ENCODE measurements around the gene TENM3. TPM values are rescaled to one million over a fixed set of nuclear protein-coding genes. Genes with fewer than 3 reads are reported as not detected.

Gene TENM3
- total and polyA plus RNA-seq, 4 donors = 0.05 to 5.5 (median 1.1) TPM; not detected in 1

DNA sequence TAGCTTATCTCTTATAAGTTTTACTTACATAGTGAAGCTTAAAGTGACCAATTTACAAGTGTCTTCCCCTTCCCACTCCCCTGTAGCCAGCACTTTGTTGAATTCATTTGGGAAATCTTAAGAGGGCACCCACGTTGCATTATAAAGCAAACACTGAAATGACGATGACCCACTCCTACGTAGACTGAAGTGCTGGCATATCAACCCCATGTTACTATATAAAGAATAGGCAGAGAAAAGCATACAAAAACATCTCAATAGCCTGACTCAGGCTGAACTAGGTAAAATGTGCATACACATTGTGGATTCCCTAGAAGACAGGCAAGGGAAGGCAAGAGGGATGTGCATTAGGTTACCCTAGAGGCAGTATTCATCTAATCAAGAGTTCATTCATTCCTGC lies 313.4 kb downstream of the TENM3 start:
- Histone ChIP-seq H3K4me1 (ENCODE audit: control insufficient read depth in 1 of 2, insufficient read depth in 2 of 2, low read length in 2 of 2) (no peaks in the 10 kb centered on the region), H3K27ac (ENCODE audit: low read depth in 1 of 2, low read length in 2 of 2) (no peak overlapping the region), H3K27me3 (ENCODE audit: control insufficient read depth in 1 of 2, insufficient read depth in 2 of 2, low read length in 1 of 2) (no peaks in the 10 kb centered on the region), H3K36me3 (ENCODE audit: control insufficient read depth in 1 of 2, insufficient read depth in 2 of 2, low read length in 1 of 2) (no peaks in the 10 kb centered on the region), H3K9me3 (ENCODE audit: control insufficient read depth, low read length) (no peaks in the 10 kb centered on the region), H3K4me3 (ENCODE audit: low read length in 2 of 2) (no peak overlapping the region)
- ATAC-seq (ENCODE audit: low FRiP score) (no peak), DNase-seq (no peak)
- WGBS, 2 donors = 2 to 11% methylated on average over 3 of the region's 3 CpGs
- intact Hi-C loops (cut with DNase I) = no loop called here

DNA sequence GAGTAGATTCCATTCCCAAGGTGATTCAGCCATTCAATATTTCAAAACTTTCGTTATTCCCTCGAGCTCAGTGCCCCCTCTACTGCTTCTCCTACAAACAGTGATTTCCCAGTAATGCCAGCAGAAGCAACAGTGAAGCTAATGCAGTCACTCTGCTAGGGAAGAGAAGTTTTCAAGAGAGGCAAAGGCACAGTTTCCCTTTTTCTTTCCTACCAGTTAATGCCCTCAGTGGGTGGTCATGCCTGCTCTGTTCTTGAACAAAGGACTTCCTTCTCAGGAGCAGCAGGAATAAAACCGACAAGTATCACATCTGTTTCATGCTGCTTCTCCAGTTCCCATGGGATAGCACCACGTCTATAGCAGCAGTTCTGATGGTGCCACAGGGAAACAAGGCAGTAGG lies 317.2 kb downstream of the TENM3 start:
- no peak overlapping the region for H3K27ac ChIP-seq (ENCODE audit: low read depth in 1 of 2, low read length in 2 of 2)
- intact Hi-C loops (cut with DNase I) = no loop called here
- no peaks in the 10 kb centered on the region for H3K9me3 ChIP-seq (ENCODE audit: control insufficient read depth, low read length)
- no peaks in the 10 kb centered on the region for H3K36me3 ChIP-seq (ENCODE audit: control insufficient read depth in 1 of 2, insufficient read depth in 2 of 2, low read length in 1 of 2)
- no peak for DNase-seq
- 76 to 83% methylated on average over 4 of the region's 4 CpGs for WGBS, 2 donors
- H3K4me3 ChIP-seq (ENCODE audit: low read length in 2 of 2) = no peak overlapping the region
- no peak for ATAC-seq (ENCODE audit: low FRiP score)
- H3K4me1 ChIP-seq (ENCODE audit: control insufficient read depth in 1 of 2, insufficient read depth in 2 of 2, low read length in 2 of 2) = no peaks in the 10 kb centered on the region
- H3K27me3 ChIP-seq (ENCODE audit: control insufficient read depth in 1 of 2, insufficient read depth in 2 of 2, low read length in 1 of 2) = no peaks in the 10 kb centered on the region

DNA sequence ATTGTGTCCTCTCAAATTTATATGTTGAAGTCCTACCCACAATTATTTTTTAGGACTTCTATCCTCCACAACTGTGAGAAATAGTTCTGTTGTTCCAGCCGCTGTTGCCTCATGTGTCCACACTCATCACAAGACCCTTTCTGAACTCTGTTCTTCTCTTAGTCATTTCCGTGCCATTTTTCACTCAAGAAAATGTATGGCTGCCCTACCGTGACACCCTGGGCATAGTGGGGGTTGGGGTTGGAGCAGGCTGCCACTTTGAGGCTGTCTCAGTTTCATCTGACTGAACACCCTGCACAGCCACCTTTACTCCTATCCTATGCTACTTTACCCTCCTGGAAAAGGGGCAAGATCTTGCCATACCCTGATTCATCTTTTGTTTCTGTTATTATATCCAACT lies 319.1 kb downstream of the TENM3 start:
- Histone ChIP-seq H3K36me3 (ENCODE audit: control insufficient read depth in 1 of 2, insufficient read depth in 2 of 2, low read length in 1 of 2) (no peaks in the 10 kb centered on the region), H3K4me3 (ENCODE audit: low read length in 2 of 2) (no peak overlapping the region), H3K27me3 (ENCODE audit: control insufficient read depth in 1 of 2, insufficient read depth in 2 of 2, low read length in 1 of 2) (peaks cover 0 to 1% of the 10 kb centered on the region in 2 donors), H3K9me3 (ENCODE audit: control insufficient read depth, low read length) (no peaks in the 10 kb centered on the region), H3K27ac (ENCODE audit: low read depth in 1 of 2, low read length in 2 of 2) (no peak overlapping the region), H3K4me1 (ENCODE audit: control insufficient read depth in 1 of 2, insufficient read depth in 2 of 2, low read length in 2 of 2) (no peaks in the 10 kb centered on the region)
- 85 to 87% methylated on average over 3 of the region's 3 CpGs for WGBS, 2 donors
- ATAC-seq (ENCODE audit: low FRiP score) (no peak), DNase-seq (no peak)
- intact Hi-C loops (cut with DNase I) = no loop called here

DNA sequence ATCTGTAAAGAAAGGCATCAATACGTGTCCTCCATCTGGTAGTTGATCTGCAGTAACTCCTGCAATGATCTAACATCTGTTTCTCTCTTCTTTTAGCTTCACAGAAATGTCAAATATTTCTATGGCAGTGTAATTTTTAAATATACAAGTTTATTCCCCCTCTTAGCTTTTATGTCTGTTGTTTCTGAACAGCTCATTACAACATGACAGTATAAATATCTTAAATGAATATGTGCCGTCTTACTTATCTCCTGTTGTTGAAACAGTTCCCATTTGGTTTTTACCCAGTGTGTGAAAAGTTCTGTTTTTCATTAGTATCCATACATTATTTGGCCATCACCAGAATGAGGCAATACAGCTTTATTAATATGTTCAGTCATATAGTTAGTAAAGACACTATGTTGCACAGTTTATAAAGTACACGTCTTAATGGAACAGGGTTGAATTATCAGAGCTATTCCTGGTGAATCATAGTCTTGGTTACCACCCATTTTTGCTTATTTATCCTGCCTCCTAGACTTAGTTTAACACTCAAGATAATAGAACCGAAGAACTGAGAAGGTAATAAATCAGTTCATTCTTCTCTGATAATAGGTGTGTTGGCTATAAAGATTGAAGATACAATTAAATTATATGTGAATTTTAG lies 321.6 kb downstream of the TENM3 start:
- WGBS, 2 donors = 77 to 82% methylated on average over 4 of the region's 4 CpGs
- ATAC-seq (ENCODE audit: low FRiP score) (no peak), DNase-seq (no peak)
- intact Hi-C loops (cut with DNase I) = no loop called here
- Histone ChIP-seq H3K4me3 (ENCODE audit: low read length in 2 of 2) (no peak overlapping the region), H3K27me3 (ENCODE audit: control insufficient read depth in 1 of 2, insufficient read depth in 2 of 2, low read length in 1 of 2) (peaks cover 0 to 1% of the 10 kb centered on the region in 2 donors), H3K27ac (ENCODE audit: low read depth in 1 of 2, low read length in 2 of 2) (no peak overlapping the region), H3K9me3 (ENCODE audit: control insufficient read depth, low read length) (peaks cover 1% of the 10 kb centered on the region), H3K36me3 (ENCODE audit: control insufficient read depth in 1 of 2, insufficient read depth in 2 of 2, low read length in 1 of 2) (no peaks in the 10 kb centered on the region), H3K4me1 (ENCODE audit: control insufficient read depth in 1 of 2, insufficient read depth in 2 of 2, low read length in 2 of 2) (no peaks in the 10 kb centered on the region)

DNA sequence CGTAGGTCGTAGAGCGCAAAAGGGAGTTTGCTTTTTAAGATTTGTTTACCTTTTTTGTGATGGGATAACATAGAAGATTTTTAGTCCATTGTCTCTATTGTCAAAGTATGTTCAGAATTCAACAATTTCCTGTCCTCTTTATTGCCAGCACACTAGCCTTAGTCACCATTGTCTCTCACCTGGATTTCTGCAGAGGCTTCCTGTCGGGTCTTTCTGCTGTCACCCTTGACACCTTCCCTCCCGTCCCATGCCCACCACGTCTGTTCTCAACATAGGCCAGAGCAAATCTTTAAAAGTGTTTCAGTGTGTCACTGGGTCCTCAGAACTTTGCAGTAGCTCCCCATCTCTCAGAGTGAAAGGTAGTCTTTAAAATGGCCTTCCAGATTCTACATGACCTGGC lies 323.9 kb downstream of the TENM3 start:
- H3K9me3 ChIP-seq (ENCODE audit: control insufficient read depth, low read length) = peaks cover 1% of the 10 kb centered on the region
- ATAC-seq (ENCODE audit: low FRiP score) = no peak
- H3K4me3 ChIP-seq (ENCODE audit: low read length in 2 of 2) = no peak overlapping the region
- WGBS, 2 donors = 86 to 94% methylated on average over 6 of the region's 6 CpGs
- H3K36me3 ChIP-seq (ENCODE audit: control insufficient read depth in 1 of 2, insufficient read depth in 2 of 2, low read length in 1 of 2) = no peaks in the 10 kb centered on the region
- intact Hi-C loops (cut with DNase I) = no loop called here
- no peak for DNase-seq
- H3K27ac ChIP-seq (ENCODE audit: low read depth in 1 of 2, low read length in 2 of 2) = no peak overlapping the region
- H3K4me1 ChIP-seq (ENCODE audit: control insufficient read depth in 1 of 2, insufficient read depth in 2 of 2, low read length in 2 of 2) = no peaks in the 10 kb centered on the region
- H3K27me3 ChIP-seq (ENCODE audit: control insufficient read depth in 1 of 2, insufficient read depth in 2 of 2, low read length in 1 of 2) = peaks cover 0 to 1% of the 10 kb centered on the region in 2 donors

DNA sequence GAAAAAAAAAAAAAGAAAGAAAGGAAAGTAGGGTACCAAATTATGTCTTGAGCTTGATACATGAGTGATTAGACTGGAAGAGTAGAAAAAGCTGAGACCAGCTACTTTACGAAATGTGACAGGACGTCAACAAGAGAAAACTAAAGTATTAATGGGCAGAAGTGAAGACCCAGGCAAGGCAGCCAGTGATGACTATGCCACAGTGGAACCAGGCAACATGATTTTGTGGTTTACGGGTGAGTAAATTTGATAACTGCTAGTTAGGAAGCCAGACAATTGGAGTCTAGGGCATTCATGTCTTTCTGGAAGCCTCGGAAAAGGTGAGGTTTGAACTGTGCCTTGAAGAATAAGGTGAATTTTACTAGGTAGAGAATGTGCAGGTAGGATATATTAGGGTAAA lies 326.4 kb downstream of the TENM3 start:
- no peaks in the 10 kb centered on the region for H3K36me3 ChIP-seq (ENCODE audit: control insufficient read depth in 1 of 2, insufficient read depth in 2 of 2, low read length in 1 of 2)
- H3K4me3 ChIP-seq (ENCODE audit: low read length in 2 of 2) = no peak overlapping the region
- H3K9me3 ChIP-seq (ENCODE audit: control insufficient read depth, low read length) = peaks cover 1% of the 10 kb centered on the region
- 91 to 92% methylated on average over 4 of the region's 4 CpGs for WGBS, 2 donors
- DNase-seq (no peak), ATAC-seq (ENCODE audit: low FRiP score) (no peak)
- H3K4me1 ChIP-seq (ENCODE audit: control insufficient read depth in 1 of 2, insufficient read depth in 2 of 2, low read length in 2 of 2) = no peaks in the 10 kb centered on the region
- no peak overlapping the region for H3K27ac ChIP-seq (ENCODE audit: low read depth in 1 of 2, low read length in 2 of 2)
- intact Hi-C loops (cut with DNase I) = no loop called here
- peaks cover 0 to 1% of the 10 kb centered on the region in 2 donors for H3K27me3 ChIP-seq (ENCODE audit: control insufficient read depth in 1 of 2, insufficient read depth in 2 of 2, low read length in 1 of 2)

DNA sequence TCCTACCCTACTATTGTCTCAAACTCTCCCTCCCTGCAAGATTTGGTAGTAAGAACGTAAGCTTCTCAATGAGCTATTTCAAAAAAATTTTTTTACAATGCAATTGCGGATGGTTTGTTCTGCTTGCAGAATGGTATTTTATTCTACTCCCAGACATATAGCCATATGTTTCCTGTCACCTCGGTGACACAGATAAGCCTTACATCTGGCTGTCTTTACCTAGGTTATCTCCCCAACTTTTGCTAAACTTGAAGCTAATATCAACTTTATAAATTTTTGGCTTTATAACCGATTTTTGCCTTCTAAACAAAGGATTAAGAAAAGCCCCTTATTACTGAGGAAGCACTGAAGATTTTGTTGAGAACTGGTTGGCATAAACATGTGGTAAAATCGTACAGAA lies 331.5 kb downstream of the TENM3 start:
- ATAC-seq (ENCODE audit: low FRiP score) = no peak
- H3K36me3 ChIP-seq (ENCODE audit: control insufficient read depth in 1 of 2, insufficient read depth in 2 of 2, low read length in 1 of 2) = no peaks in the 10 kb centered on the region
- H3K9me3 ChIP-seq (ENCODE audit: control insufficient read depth, low read length) = no peaks in the 10 kb centered on the region
- DNase-seq = no peak
- H3K27ac ChIP-seq (ENCODE audit: low read depth in 1 of 2, low read length in 2 of 2) = no peak overlapping the region
- intact Hi-C loops (cut with DNase I) = no loop called here
- H3K4me1 ChIP-seq (ENCODE audit: control insufficient read depth in 1 of 2, insufficient read depth in 2 of 2, low read length in 2 of 2) = no peaks in the 10 kb centered on the region
- WGBS, 2 donors = 86% methylated on average over 5 of the region's 5 CpGs
- H3K27me3 ChIP-seq (ENCODE audit: control insufficient read depth in 1 of 2, insufficient read depth in 2 of 2, low read length in 1 of 2) = no peaks in the 10 kb centered on the region
- no peak overlapping the region for H3K4me3 ChIP-seq (ENCODE audit: low read length in 2 of 2)

DNA sequence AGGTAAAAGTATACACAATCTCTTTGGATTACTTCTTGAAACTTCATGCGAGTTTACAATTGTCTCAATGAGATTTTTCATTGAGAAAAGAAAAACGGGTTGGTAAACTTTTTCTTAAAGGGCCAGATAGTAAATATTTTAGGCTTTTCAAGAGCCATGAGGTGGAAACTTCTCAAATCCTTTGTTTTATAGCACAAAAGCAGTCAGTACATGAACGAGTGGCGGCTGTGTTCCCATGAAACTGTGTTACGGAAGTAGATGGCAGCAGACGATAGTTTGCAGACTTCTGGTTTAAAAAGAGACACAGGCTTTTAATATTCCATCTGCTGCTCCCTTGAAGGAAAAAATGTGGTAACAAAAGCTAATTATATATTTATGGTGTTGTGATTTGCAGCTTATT lies 332.0 kb downstream of the TENM3 start:
- H3K4me1 ChIP-seq (ENCODE audit: control insufficient read depth in 1 of 2, insufficient read depth in 2 of 2, low read length in 2 of 2) = no peaks in the 10 kb centered on the region
- DNase-seq (no peak), ATAC-seq (ENCODE audit: low FRiP score) (no peak)
- intact Hi-C loops (cut with DNase I) = no loop called here
- no peak overlapping the region for H3K4me3 ChIP-seq (ENCODE audit: low read length in 2 of 2)
- H3K27me3 ChIP-seq (ENCODE audit: control insufficient read depth in 1 of 2, insufficient read depth in 2 of 2, low read length in 1 of 2) = no peaks in the 10 kb centered on the region
- H3K27ac ChIP-seq (ENCODE audit: low read depth in 1 of 2, low read length in 2 of 2) = no peak overlapping the region
- no peaks in the 10 kb centered on the region for H3K9me3 ChIP-seq (ENCODE audit: control insufficient read depth, low read length)
- WGBS, 2 donors = 42 to 50% methylated on average over 6 of the region's 6 CpGs
- no peaks in the 10 kb centered on the region for H3K36me3 ChIP-seq (ENCODE audit: control insufficient read depth in 1 of 2, insufficient read depth in 2 of 2, low read length in 1 of 2)

DNA sequence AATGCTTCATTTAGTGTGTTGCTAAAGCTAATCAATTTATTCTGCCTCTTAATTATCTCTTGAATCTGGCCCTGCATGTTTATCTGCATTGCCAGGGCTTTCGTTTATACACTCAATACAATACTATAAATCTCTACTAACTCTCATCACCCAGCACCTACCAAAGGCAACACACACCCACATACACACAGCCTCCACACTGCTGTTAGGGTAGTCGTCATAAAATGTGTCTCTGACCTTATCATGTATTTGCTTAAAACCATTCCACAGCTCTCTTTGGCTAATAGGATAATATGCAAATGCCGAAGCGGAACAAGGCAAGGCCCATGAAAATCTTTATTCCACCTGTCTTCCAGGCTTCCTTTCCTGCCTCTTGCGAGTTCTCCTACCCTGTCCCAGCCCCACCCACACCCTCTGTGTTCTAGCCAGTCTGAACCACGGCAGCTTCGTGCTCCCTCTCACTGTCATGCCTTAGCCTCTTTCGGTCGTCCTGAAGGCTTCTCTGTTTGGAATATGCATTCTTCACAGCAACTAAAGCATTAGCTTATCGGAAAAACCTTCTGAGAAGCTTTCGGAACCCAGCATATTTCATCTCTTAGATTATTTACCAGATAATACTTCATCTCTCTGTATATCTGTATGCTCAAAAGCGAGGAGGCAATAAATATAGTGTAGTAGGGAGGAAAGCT lies 333.5 kb downstream of the TENM3 start:
- ATAC-seq (ENCODE audit: low FRiP score) = no peak
- no peaks in the 10 kb centered on the region for H3K4me1 ChIP-seq (ENCODE audit: control insufficient read depth in 1 of 2, insufficient read depth in 2 of 2, low read length in 2 of 2)
- intact Hi-C loops (cut with DNase I) = no loop called here

More for the DNA sequence above, 333.5 kb downstream of the TENM3 start:
- H3K9me3 ChIP-seq (ENCODE audit: control insufficient read depth, low read length) = no peaks in the 10 kb centered on the region
- no peaks in the 10 kb centered on the region for H3K27me3 ChIP-seq (ENCODE audit: control insufficient read depth in 1 of 2, insufficient read depth in 2 of 2, low read length in 1 of 2)
- no peak for DNase-seq
- H3K4me3 ChIP-seq (ENCODE audit: low read length in 2 of 2) = no peak overlapping the region
- H3K27ac ChIP-seq (ENCODE audit: low read depth in 1 of 2, low read length in 2 of 2) = no peak overlapping the region
- 79 to 81% methylated on average over 12 of the region's 12 CpGs for WGBS, 2 donors
- H3K36me3 ChIP-seq (ENCODE audit: control insufficient read depth in 1 of 2, insufficient read depth in 2 of 2, low read length in 1 of 2) = no peaks in the 10 kb centered on the region

Measured in aorta (tissue), 5 donors.